Vagina (tissue), 2 donors: ENCODE results near the gene SPOCK1. TPM values are rescaled to one million over a fixed set of nuclear protein-coding genes. Genes with fewer than 3 reads are reported as not detected.

Experiments
- DNase-seq, 2 donors: peaks; one replicate each; pipeline ENCODE4 v3.0.0-alpha.2; 2017; ENCODE audit errors: extremely low spot score in 2 of 2
- H3K27ac ChIP-seq: fragments of 200-600 bp; sonication (generic); one replicate; pipeline ENCODE4 v1.5.1; 2019
- H3K27me3 ChIP-seq: fragments of 200-600 bp; sonication (generic); one replicate; pipeline ENCODE4 v1.5.1; 2019
- H3K36me3 ChIP-seq, 2 donors: fragments of 200-600 bp; sonication (generic); one replicate each; pipeline ENCODE4 v1.5.1; 2017 to 2019
- H3K4me1 ChIP-seq: fragments of 200-600 bp; sonication (generic); one replicate; pipeline ENCODE4 v1.5.1; 2019
- H3K4me3 ChIP-seq, 2 donors: fragments of 200-600 bp; sonication (generic); 1 replicate in 1 of 2; 2 replicates in 1 of 2; pipeline ENCODE4 v1.5.1; 2016 to 2019
- H3K9me3 ChIP-seq: fragments of 200-600 bp; sonication (generic); one replicate; pipeline ENCODE4 v1.5.1; 2019
- CTCF ChIP-seq, 3 experiments: fragments of 450-650 bp in 2 of 3; fragments of 200-600 bp in 1 of 3; sonication (generic) in 1 of 3; IDR thresholded peaks; one replicate each; pipeline ENCODE4 v1.5.1; 2017 to 2019; ENCODE audit warnings: antibody characterized with exemption in 3 of 3, mild to moderate bottlenecking in 2 of 3, moderate library complexity in 2 of 3
- POLR2A ChIP-seq, 2 donors: fragments of 450-650 bp; IDR thresholded peaks; one replicate each; pipeline ENCODE4 v1.6.1; 2017; ENCODE audit warnings: antibody characterized with exemption in 2 of 2, mild to moderate bottlenecking in 2 of 2, moderate library complexity in 2 of 2
- POLR2AphosphoS5 ChIP-seq, 2 donors: sonication (generic); formaldehyde crosslinking; IDR thresholded peaks; one replicate each; pipeline ENCODE4 v1.9.0; 2017; ENCODE audit warnings: antibody characterized with exemption in 2 of 2, mild to moderate bottlenecking in 2 of 2, low read depth in 1 of 2; ENCODE audit not compliant: insufficient read depth in 1 of 2
- intact Hi-C: fragments of 100-400 bp; cut with DNase I; formaldehyde crosslinking; loops from one replicate; pipeline ENCODE4 v1.15.1; 2023
- total RNA-seq: library from RNA; depleted of rRNA; stranded (reverse); fragments of >200 nt; gene quantifications from one replicate; pipeline ENCODE4 v1.2.3, GENCODE V29; 2016

Gene SPOCK1
- total RNA-seq, 1 donor from 2014 or later = 70.7 TPM

- Histone ChIP-seq H3K27ac (no peak overlapping the region), H3K4me1 (peaks cover 5% of the 10 kb centered on the region), H3K27me3 (no peaks in the 10 kb centered on the region), H3K9me3 (no peaks in the 10 kb centered on the region), H3K4me3 (no peak overlapping the region), H3K36me3 (no peaks in the 10 kb centered on the region)
- TF ChIP-seq POLR2A (IDR thresholded peaks at IDR 0.05) = no peak
- TF ChIP-seq CTCF (IDR thresholded peaks at IDR 0.05) = no peak
- TF ChIP-seq POLR2AphosphoS5 (IDR thresholded peaks at IDR 0.05; ENCODE audit: insufficient read depth in 1 of 2, low read depth in 1 of 2) = no peak
- no peak for DNase-seq
- intact Hi-C loops = no loop called here
Measured at GRCh38 chr5:137266186-137266585, 232.9 kb downstream of the SPOCK1 start.

GRCh38 chr5:137265457-137265856 lies 233.7 kb downstream of the SPOCK1 start:
- intact Hi-C loops = no loop called here
- TF ChIP-seq POLR2AphosphoS5 (IDR thresholded peaks at IDR 0.05; ENCODE audit: insufficient read depth in 1 of 2, low read depth in 1 of 2) = no peak
- TF ChIP-seq POLR2A (IDR thresholded peaks at IDR 0.05) = no peak
- TF ChIP-seq CTCF (IDR thresholded peaks at IDR 0.05) = no peak
- H3K27me3 ChIP-seq = no peaks in the 10 kb centered on the region
- no peak overlapping the region for H3K27ac ChIP-seq
- no peaks in the 10 kb centered on the region for H3K9me3 ChIP-seq
- H3K36me3 ChIP-seq = no peaks in the 10 kb centered on the region
- peaks cover 5% of the 10 kb centered on the region for H3K4me1 ChIP-seq
- DNase-seq = no peak
- H3K4me3 ChIP-seq = no peak overlapping the region

GRCh38 chr5:137264573-137264972 lies 234.6 kb downstream of the SPOCK1 start:
- no peak for TF ChIP-seq POLR2A (IDR thresholded peaks at IDR 0.05)
- no peak for TF ChIP-seq CTCF (IDR thresholded peaks at IDR 0.05)
- no peak for TF ChIP-seq POLR2AphosphoS5 (IDR thresholded peaks at IDR 0.05; ENCODE audit: insufficient read depth in 1 of 2, low read depth in 1 of 2)
- H3K36me3 ChIP-seq = no peaks in the 10 kb centered on the region
- DNase-seq = no peak
- no peaks in the 10 kb centered on the region for H3K27me3 ChIP-seq
- intact Hi-C loops = no loop called here
- H3K4me3 ChIP-seq = no peak overlapping the region
- H3K4me1 ChIP-seq = peaks cover 5% of the 10 kb centered on the region
- H3K9me3 ChIP-seq = no peaks in the 10 kb centered on the region
- peak overlapping the region; percentile 3 for H3K27ac ChIP-seq

GRCh38 chr5:137264041-137264440 lies 235.1 kb downstream of the SPOCK1 start:
- H3K27me3 ChIP-seq = no peaks in the 10 kb centered on the region
- H3K27ac ChIP-seq = peak overlapping the region; percentile 3
- H3K36me3 ChIP-seq = no peaks in the 10 kb centered on the region
- TF ChIP-seq CTCF (IDR thresholded peaks at IDR 0.05) = no peak
- no peak for TF ChIP-seq POLR2A (IDR thresholded peaks at IDR 0.05)
- no peak for TF ChIP-seq POLR2AphosphoS5 (IDR thresholded peaks at IDR 0.05; ENCODE audit: insufficient read depth in 1 of 2, low read depth in 1 of 2)
- H3K4me1 ChIP-seq = no peaks in the 10 kb centered on the region
- H3K4me3 ChIP-seq = no peak overlapping the region
- DNase-seq = no peak
- H3K9me3 ChIP-seq = no peaks in the 10 kb centered on the region
- intact Hi-C loops = no loop called here

- Histone ChIP-seq H3K27ac (no peak overlapping the region), H3K36me3 (no peaks in the 10 kb centered on the region), H3K4me3 (no peak overlapping the region), H3K9me3 (no peaks in the 10 kb centered on the region), H3K27me3 (no peaks in the 10 kb centered on the region), H3K4me1 (no peaks in the 10 kb centered on the region)
- no peak for TF ChIP-seq CTCF (IDR thresholded peaks at IDR 0.05)
- no peak for TF ChIP-seq POLR2AphosphoS5 (IDR thresholded peaks at IDR 0.05; ENCODE audit: insufficient read depth in 1 of 2, low read depth in 1 of 2)
- no peak for TF ChIP-seq POLR2A (IDR thresholded peaks at IDR 0.05)
- DNase-seq = no peak
- intact Hi-C loops = no loop called here
Measured at GRCh38 chr5:137263371-137264005, 235.6 kb downstream of the SPOCK1 start.
